Suprapubic skin (tissue), 4 donors: ENCODE measurements around the gene GALNT7.

Experiments used
- CTCF ChIP-seq, 2 donors: fragments of 200-600 bp in 1 of 2; fragments of 450-650 bp in 1 of 2; sonication (generic) in 1 of 2; IDR thresholded peaks; one replicate each; pipeline ENCODE4 v1.5.1; 2016 to 2019; ENCODE audit warnings: antibody characterized with exemption in 2 of 2, mild to moderate bottlenecking in 1 of 2, moderate library complexity in 1 of 2
- POLR2A ChIP-seq, 2 donors: fragments of 450-650 bp; IDR thresholded peaks; one replicate each; pipeline ENCODE4 v1.6.1; 2017; ENCODE audit warnings: antibody characterized with exemption in 2 of 2, mild to moderate bottlenecking in 2 of 2, moderate library complexity in 2 of 2
- POLR2AphosphoS5 ChIP-seq, 3 donors: sonication (generic); formaldehyde crosslinking; IDR thresholded peaks; one replicate each; pipeline ENCODE4 v1.6.1; 2017; ENCODE audit warnings: antibody characterized with exemption in 3 of 3

GRCh38 chr4:173316060-173316459, 147.4 kb downstream of the GALNT7 start:
- TF ChIP-seq CTCF (IDR thresholded peaks at IDR 0.05) (no peak), POLR2A (IDR thresholded peaks at IDR 0.05) (no peak), POLR2AphosphoS5 (IDR thresholded peaks at IDR 0.05) (no peak)
